ENCODE measurements around the gene ACTMAP. TPM values are rescaled to one million over a fixed set of nuclear protein-coding genes. Genes with fewer than 3 reads are reported as not detected.
"Not testable (repeated sequence)": the region's sequence is repeated elsewhere in the genome, so short reads cannot be mapped to it uniquely, and the experiment has no call there.

Gene ACTMAP
- total RNA-seq, 1 donor from 2014 or later = 0.31 TPM

GRCh38 chr19:40743926-40744325 is 6.4 kb downstream of the ACTMAP start:
- DNase-seq = no peak

DNA sequence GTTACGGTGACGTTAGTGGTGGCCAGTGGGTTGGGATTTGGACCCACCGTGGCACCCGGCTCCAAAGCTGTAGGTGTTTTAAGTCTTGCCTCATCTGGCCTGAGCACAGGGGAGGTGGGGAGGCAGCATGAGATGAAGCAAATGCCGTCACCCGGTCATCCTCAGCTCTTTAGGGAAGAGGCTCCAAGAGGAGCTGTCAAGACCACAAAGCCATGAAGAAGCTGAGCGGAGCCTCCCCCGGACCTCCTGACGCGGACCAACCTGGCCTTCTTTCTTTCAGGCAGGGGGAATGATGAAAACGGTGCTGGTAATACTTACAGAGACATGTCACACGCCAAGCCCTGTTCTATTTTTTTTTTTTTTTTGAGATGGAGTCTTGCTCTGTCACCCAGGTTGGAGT is 7.4 kb downstream of the ACTMAP start:
- no peak for DNase-seq

- DNase-seq = no peak
These were observed 7.8 kb downstream of the ACTMAP start for GRCh38 chr19:40742477-40742876.

- no peak for DNase-seq
These were observed 8.5 kb downstream of the ACTMAP start for GRCh38 chr19:40741527-40742390.

DNA sequence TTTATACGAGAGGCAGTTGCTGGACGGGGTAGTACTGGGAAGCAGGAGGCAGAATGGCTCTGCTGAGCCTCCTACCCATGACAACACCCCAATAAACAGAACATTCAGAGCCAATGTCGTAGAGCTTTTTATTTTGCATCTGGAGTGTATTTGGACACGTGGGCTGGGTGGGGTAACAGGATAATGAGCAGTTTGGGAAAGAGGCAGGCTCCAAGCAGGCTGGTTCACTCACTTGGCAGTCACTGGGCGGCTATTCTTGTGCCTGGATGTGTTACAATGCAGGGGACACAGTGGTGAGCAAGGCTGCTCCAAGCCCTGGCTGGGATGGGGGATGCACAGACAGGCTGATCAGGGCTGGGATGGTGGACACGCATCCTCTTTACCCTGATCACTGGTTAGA is 9.5 kb downstream of the ACTMAP start:
- peak; percentile 72 for DNase-seq

DNA sequence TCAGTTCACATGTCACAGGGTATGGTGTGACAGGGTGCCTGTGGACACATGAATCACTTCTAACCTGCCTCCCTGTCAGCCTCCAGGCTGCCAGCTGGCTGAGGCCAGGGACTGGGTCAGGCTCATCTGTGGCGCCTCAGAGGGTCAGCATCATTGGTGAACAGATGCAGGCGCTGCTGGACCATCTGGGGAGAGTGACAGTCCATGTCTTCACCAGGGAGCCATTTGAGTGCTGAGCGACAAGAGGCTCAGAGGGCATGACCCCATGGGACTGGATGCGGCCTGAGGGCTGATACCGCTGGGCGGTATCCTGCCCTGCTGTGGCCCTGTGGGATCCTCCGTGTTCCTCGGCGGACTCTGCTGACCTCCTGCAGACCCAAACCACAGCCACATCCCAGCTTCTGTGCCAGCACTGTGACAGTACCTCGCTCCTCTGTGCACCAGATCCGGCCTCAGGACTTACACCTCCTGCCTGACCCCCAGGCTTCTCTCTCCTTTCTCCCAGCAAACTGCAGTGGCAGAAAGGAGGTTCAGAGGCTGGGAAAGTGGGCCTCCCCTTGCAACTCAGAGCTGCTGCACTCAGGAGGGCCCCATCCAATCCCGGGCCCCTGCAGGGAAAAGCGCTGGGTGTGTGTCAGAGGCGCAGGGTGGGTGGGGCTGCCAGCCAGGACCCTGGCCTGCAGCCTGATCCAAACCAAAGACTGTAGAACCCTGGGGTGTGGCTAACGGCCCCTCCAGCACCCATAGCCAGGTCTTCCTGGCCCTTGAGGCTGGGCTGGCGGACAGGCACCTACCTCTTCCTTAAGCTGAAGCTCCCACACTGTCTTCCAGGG is 10.2 kb downstream of the ACTMAP start:
- no peak for DNase-seq

- DNase-seq = no peak
These were observed 11.0 kb downstream of the ACTMAP start for GRCh38 chr19:40739030-40739839.

DNA sequence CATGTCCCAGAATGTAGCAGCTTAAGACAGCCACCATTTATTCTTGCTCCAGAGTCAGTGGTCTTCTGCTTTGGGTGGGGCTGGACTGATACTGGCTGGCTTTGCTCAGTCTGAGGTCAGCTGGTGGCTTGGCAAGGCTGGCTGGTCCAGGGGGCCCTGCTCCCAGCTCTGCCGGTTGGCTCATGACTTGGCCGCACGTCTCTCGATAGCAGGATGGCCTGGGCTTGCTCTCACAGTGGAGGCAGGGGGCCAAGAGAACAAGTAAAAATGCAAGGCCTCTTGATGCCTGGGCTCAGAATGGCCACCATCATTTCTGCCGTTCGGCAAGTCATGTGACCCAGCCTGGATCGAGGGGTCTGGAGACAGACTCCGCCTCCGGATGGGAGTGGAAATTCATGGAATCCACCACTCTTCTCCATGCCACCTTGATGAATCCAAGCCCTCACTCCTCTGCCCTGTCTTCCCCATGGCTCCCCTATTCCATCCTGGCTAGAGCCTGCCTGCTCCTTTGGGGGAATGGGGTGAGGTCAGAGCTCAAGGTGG is 13.1 kb downstream of the ACTMAP start:
- no peak for DNase-seq

GRCh38 chr19:40736661-40737060 is 13.6 kb downstream of the ACTMAP start:
- no peak for DNase-seq

GRCh38 chr19:40735013-40735771 is 15.1 kb downstream of the ACTMAP start:
- no peak for DNase-seq

DNA sequence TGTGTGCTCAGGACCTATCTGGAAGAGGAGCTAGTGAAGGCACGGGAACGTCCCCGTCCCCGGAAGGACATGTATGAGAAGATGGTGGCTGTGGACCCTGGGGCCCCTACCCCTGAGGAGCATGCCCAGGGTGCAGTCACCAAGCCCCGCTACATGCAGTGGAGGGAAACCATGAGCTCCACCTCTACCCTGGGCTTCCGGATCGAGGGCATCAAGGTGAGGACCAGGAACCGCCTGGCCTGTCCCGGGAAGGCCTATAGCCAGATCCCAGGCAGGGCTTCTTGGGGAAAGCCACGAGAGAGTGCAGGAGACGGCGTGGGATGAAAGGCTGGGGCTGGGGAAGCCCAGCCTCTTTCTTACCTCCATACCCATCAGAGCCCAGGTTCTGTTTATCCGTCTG is 17.1 kb downstream of the ACTMAP start:
- no peak for DNase-seq

- not testable (repeated sequence) for DNase-seq
These were observed 18.0 kb downstream of the ACTMAP start for GRCh38 chr19:40732304-40732703.

DNA sequence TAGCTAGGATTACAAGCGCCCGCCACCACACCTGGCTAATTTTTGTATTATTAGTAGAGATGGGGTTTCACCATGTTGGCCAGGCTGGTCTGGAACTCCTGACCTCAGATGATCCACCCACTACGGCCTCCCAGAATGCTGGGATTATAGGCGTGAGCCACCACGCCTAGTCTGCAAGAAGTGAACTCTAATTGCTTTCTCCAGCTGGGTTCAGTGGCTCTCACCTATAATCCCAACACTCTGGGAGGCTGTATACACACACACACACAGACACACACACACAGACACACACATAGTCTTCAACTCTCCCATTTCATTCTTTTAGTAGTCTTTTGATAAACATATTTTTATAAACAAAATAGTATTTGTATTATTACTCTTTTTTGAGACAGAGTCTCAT is 20.2 kb downstream of the ACTMAP start:
- DNase-seq = not testable (repeated sequence)

GRCh38 chr19:40726279-40726678 is 24.0 kb downstream of the ACTMAP start:
- no peak for DNase-seq

GRCh38 chr19:40724855-40725254 is 25.4 kb downstream of the ACTMAP start:
- DNase-seq = no peak

DNA sequence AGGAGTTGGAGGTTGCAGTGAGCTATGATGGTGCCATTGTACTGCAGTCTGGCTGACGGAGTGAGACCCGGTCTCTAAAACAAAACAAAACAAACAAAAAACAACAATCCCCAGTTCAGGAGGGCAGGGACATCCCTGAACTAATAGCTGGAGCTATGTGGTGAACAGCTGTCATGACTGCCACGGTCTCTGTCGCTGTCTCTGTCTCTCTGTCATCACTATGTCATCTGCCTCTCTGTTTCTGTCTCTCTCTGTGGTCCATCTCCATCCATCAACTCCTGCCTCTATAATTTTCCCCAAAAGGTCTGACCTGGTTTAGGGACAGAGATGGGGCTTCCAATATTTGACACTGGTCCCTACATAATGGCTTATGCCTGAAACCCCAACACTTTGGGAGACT is 26.0 kb downstream of the ACTMAP start:
- no peak for DNase-seq

DNA sequence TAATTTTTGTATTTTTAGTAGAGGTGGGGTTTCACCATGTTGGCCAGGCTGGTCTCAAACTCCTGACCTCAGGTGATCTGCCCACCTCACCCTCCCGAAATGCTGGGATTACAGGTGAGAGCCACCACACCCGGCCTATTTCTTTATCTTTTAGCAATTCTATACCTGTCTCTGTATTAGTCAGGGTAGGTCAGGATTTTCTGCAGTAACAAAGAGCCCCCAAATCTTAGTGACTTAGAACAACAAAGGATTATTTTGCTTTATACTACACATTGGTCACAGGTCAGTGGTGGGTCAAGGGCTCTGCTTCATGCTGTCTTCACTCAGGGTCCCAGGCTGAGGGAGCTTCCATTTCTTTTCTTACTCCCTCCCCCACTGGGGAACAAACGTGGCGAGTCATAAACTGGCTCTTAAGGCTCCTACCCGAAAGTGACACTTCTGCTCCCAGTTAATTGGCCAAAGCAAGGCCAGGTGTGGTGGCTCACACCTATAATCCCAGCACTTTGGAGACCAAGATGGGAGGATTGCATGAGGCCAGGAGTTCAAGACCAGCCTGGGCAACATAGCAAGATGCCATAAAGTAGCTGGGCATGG is 26.5 kb downstream of the ACTMAP start:
- no peak for DNase-seq

DNA sequence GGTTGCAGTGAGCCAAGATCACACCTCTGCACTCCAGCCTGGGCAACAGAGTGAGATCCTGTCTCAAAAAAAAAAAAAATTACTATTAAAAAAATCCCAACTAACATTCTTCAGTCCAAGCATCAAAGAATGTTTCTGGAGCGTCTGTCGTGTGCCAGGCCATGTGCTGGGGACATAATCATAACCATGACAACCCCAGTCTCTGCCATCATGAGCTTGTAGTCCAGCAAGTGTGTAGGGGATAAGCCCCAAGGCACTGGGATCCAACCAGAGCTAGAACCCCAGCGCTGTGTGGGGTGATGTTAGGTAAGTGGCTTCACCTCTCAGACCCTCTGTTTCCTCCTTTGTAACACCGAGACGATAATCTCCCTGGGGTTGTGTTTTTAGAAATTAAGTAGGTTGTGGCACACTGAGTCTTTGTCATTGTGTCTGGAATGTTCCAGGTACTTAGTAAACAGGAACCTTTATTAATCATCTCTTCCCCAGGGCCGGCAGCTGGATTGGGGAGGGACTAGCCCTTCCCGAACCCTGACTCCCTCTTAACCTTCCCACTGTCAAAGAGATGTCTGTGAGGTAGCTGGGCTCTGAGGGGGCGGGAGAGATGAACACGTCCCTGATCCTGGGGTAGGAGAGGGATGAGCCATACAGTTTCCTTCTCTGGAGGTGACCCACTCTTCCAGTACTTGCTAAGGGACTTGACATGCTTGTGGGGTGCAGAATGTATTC is 28.2 kb downstream of the ACTMAP start:
- no peak for DNase-seq

DNA sequence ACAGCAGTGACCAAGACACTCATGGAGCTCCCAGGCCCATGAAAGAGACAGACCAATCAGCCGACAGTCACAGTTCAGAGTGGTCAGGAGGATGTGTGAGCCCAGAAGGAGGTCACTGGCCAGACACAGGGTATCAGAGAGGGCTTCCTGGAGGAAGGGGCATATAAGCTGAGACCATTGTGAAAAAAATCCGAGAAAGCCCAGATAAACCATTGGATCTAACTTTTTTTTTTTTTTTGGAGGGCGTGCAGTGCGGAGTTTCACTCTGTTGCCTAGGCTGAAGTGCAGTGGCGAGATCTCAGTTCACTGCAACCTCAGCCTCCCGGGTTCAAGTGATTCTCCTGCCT is 29.2 kb downstream of the ACTMAP start:
- no peak for DNase-seq

DNA sequence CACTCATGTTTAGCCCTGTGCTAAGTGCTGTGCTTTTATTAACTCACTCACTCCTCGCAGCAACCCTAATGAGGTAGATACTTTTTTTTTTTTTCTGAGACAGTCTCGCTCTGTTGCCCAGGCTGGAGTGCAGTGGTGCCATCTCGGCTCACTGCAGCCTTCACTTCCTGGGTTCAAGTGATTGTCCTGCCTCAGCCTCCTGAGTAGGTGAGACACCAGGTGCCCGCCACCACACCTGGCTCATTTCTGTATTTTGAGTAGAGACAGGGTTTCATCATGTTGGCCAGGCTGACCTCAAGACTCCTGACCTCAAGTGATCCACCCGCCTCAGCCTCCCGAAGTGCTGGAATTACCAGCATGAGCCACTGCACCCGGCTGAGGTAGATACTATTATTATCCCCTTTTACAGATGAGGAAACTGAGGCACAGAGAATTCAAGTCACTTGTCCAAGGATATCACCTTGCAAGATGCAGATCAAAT is 30.8 kb downstream of the ACTMAP start:
- no peak for DNase-seq

All from occipital lobe (tissue), 2 donors.